Measurements from ENCODE around the gene PRKN.
A peak's percentile ranks its signal among the peaks of the same experiment; 100 is the strongest.

The PRKN gene

GRCh38 chr6:162602759-162603158 lies 124.8 kb downstream of the PRKN start:
- no peak overlapping the region for H3K4me2 ChIP-seq
- no peaks in the 10 kb centered on the region for H3K36me3 ChIP-seq
- no peaks in the 10 kb centered on the region for H3K27me3 ChIP-seq
- H3K9ac ChIP-seq = no peak overlapping the region
- no peak overlapping the region for H3K4me3 ChIP-seq
- no peak overlapping the region for H3K27ac ChIP-seq
- H4K20me1 ChIP-seq = no peaks in the 10 kb centered on the region
- no peak for TF ChIP-seq Cebpa-rat (IDR thresholded peaks at IDR 0.05)
- H3K9me3 ChIP-seq (replicated peaks in 1 of 11) = no peaks in the 10 kb centered on the region
- H3K4me1 ChIP-seq = no peaks in the 10 kb centered on the region

- Histone ChIP-seq H3K4me3 (no peak overlapping the region), H3K27ac (no peak overlapping the region), H3K4me2 (no peak overlapping the region), H3K9me3 (replicated peaks in 1 of 11) (no peaks in the 10 kb centered on the region), H3K36me3 (no peaks in the 10 kb centered on the region), H3K4me1 (no peaks in the 10 kb centered on the region), H3K9ac (no peak overlapping the region), H4K20me1 (no peaks in the 10 kb centered on the region), H3K27me3 (no peaks in the 10 kb centered on the region)
- no peak for TF ChIP-seq Cebpa-rat (IDR thresholded peaks at IDR 0.05)
Observed at GRCh38 chr6:162596676-162597075, 130.9 kb downstream of the PRKN start.

GRCh38 chr6:162591517-162591916 lies 136.0 kb downstream of the PRKN start:
- no peaks in the 10 kb centered on the region for H3K27me3 ChIP-seq
- no peak overlapping the region for H3K9ac ChIP-seq
- H3K27ac ChIP-seq = no peak overlapping the region
- H3K4me1 ChIP-seq = no peaks in the 10 kb centered on the region
- no peak overlapping the region for H3K4me2 ChIP-seq
- TF ChIP-seq Cebpa-rat (IDR thresholded peaks at IDR 0.05) = no peak
- no peaks in the 10 kb centered on the region for H3K9me3 ChIP-seq (replicated peaks in 1 of 11)
- H3K4me3 ChIP-seq = no peak overlapping the region
- no peaks in the 10 kb centered on the region for H4K20me1 ChIP-seq
- no peaks in the 10 kb centered on the region for H3K36me3 ChIP-seq

- Histone ChIP-seq H3K9ac (no peak overlapping the region), H3K27me3 (no peaks in the 10 kb centered on the region), H3K4me2 (no peak overlapping the region), H3K4me1 (0 out of 20 replicates have a peak, but pooled peaks cover 0 to 4% (median 0%) of the 10 kb centered on the region in 10 experiments), H3K4me3 (no peak overlapping the region), H3K27ac (no peak overlapping the region), H4K20me1 (no peaks in the 10 kb centered on the region), H3K36me3 (no peaks in the 10 kb centered on the region), H3K9me3 (replicated peaks in 1 of 11) (no peaks in the 10 kb centered on the region)
- no peak for TF ChIP-seq Cebpa-rat (IDR thresholded peaks at IDR 0.05)
Observed at GRCh38 chr6:162581988-162582780, 145.4 kb downstream of the PRKN start.

GRCh38 chr6:162580619-162581018 lies 146.9 kb downstream of the PRKN start:
- no peak for TF ChIP-seq Cebpa-rat (IDR thresholded peaks at IDR 0.05)
- H3K4me2 ChIP-seq = no peak overlapping the region; a peak in 1 of 22 replicates
- H3K4me1 ChIP-seq = 0 out of 20 replicates have a peak, but pooled peaks cover 0 to 4% (median 0%) of the 10 kb centered on the region in 10 experiments
- no peaks in the 10 kb centered on the region for H3K27me3 ChIP-seq
- H3K9ac ChIP-seq = no peak overlapping the region
- no peaks in the 10 kb centered on the region for H3K9me3 ChIP-seq (replicated peaks in 1 of 11)
- no peaks in the 10 kb centered on the region for H3K36me3 ChIP-seq
- no peak overlapping the region for H3K4me3 ChIP-seq
- no peak overlapping the region for H3K27ac ChIP-seq
- H4K20me1 ChIP-seq = no peaks in the 10 kb centered on the region

- H3K4me3 ChIP-seq = no peak overlapping the region
- H3K27ac ChIP-seq = no peak overlapping the region
- no peaks in the 10 kb centered on the region for H3K36me3 ChIP-seq
- H3K4me2 ChIP-seq = no peak overlapping the region
- no peak overlapping the region for H3K9ac ChIP-seq
- no peaks in the 10 kb centered on the region for H3K27me3 ChIP-seq
- no peak for TF ChIP-seq Cebpa-rat (IDR thresholded peaks at IDR 0.05)
- no peaks in the 10 kb centered on the region for H4K20me1 ChIP-seq
- H3K4me1 ChIP-seq = 0 out of 20 replicates have a peak, but pooled peaks cover 0 to 4% (median 0%) of the 10 kb centered on the region in 10 experiments
- H3K9me3 ChIP-seq (replicated peaks in 1 of 11) = no peaks in the 10 kb centered on the region
Observed at GRCh38 chr6:162576016-162576415, 151.6 kb downstream of the PRKN start.

GRCh38 chr6:162572240-162572639 lies 155.3 kb downstream of the PRKN start:
- Histone ChIP-seq H3K27ac (no peak overlapping the region), H4K20me1 (no peaks in the 10 kb centered on the region), H3K9ac (no peak overlapping the region), H3K36me3 (no peaks in the 10 kb centered on the region), H3K27me3 (no peaks in the 10 kb centered on the region), H3K4me3 (no peak overlapping the region), H3K4me2 (no peak overlapping the region), H3K4me1 (no peaks in the 10 kb centered on the region), H3K9me3 (replicated peaks in 1 of 11) (peaks cover 0 to 13% (median 5%) of the 10 kb centered on the region in 11 experiments; a peak in 11 of 22 replicates)
- TF ChIP-seq Cebpa-rat (IDR thresholded peaks at IDR 0.05) = no peak

GRCh38 chr6:162568266-162568665 lies 159.3 kb downstream of the PRKN start:
- Histone ChIP-seq H3K4me3 (no peak overlapping the region), H3K27me3 (no peaks in the 10 kb centered on the region), H3K36me3 (no peaks in the 10 kb centered on the region), H4K20me1 (no peaks in the 10 kb centered on the region), H3K9ac (no peak overlapping the region), H3K4me1 (no peaks in the 10 kb centered on the region), H3K27ac (no peak overlapping the region), H3K4me2 (no peak overlapping the region), H3K9me3 (replicated peaks in 1 of 11) (peaks cover 15 to 32% (median 23%) of the 10 kb centered on the region in 11 experiments; a peak in 21 of 22 replicates)
- no peak for TF ChIP-seq Cebpa-rat (IDR thresholded peaks at IDR 0.05)

GRCh38 chr6:162562041-162562440 lies 165.5 kb downstream of the PRKN start:
- H3K36me3 ChIP-seq = no peaks in the 10 kb centered on the region
- peaks cover 15 to 29% (median 22%) of the 10 kb centered on the region in 11 experiments; a peak in 20 of 22 replicates for H3K9me3 ChIP-seq (replicated peaks in 1 of 11)
- H3K4me3 ChIP-seq = no peak overlapping the region
- no peaks in the 10 kb centered on the region for H4K20me1 ChIP-seq
- no peak overlapping the region for H3K9ac ChIP-seq
- H3K4me2 ChIP-seq = no peak overlapping the region
- no peaks in the 10 kb centered on the region for H3K27me3 ChIP-seq
- peaks cover 0 to 16% (median 6%) of the 10 kb centered on the region in 10 experiments; a peak in 10 of 20 replicates for H3K4me1 ChIP-seq
- no peak for TF ChIP-seq Cebpa-rat (IDR thresholded peaks at IDR 0.05)
- H3K27ac ChIP-seq = no peak overlapping the region

GRCh38 chr6:162560891-162561290 lies 166.7 kb downstream of the PRKN start:
- Histone ChIP-seq H3K4me1 (peaks cover 0 to 16% (median 6%) of the 10 kb centered on the region in 10 experiments; a peak in 10 of 20 replicates), H3K4me3 (no peak overlapping the region), H3K9me3 (replicated peaks in 1 of 11) (peaks cover 15 to 28% (median 22%) of the 10 kb centered on the region in 11 experiments; a peak in 20 of 22 replicates), H4K20me1 (no peaks in the 10 kb centered on the region), H3K36me3 (no peaks in the 10 kb centered on the region), H3K27ac (no peak overlapping the region), H3K4me2 (peak overlapping the region in 6 of 11 experiments; percentile 7 to 41 (median 26); a peak in 12 of 22 replicates), H3K27me3 (no peaks in the 10 kb centered on the region), H3K9ac (no peak overlapping the region)
- TF ChIP-seq Cebpa-rat (IDR thresholded peaks at IDR 0.05) = no peak
